Thyroid gland (tissue), 4 donors: Measurements from ENCODE around the gene TMPRSS5. TPM values are rescaled to one million over a fixed set of nuclear protein-coding genes. Genes with fewer than 3 reads are reported as not detected.

Experiments
- DNase-seq, 2 donors: peaks; one replicate each; pipeline ENCODE4 v3.0.0-alpha.2; 2019
- H3K27ac ChIP-seq, 3 donors: fragments of 200-600 bp; sonication (generic); 1 replicate in 2 of 3; 2 replicates in 1 of 3; pipeline ENCODE4 v1.5.1; 2016 to 2019; ENCODE audit warnings: mild to moderate bottlenecking in 1 of 3, moderate library complexity in 1 of 3
- H3K27me3 ChIP-seq: fragments of 200-600 bp; sonication (generic); one replicate; pipeline ENCODE4 v1.5.1; 2019
- H3K36me3 ChIP-seq, 2 donors: fragments of 200-600 bp; sonication (generic); one replicate each; pipeline ENCODE4 v1.5.1; 2016 to 2019
- H3K4me1 ChIP-seq, 2 donors: fragments of 200-600 bp; sonication (generic); one replicate each; pipeline ENCODE4 v1.5.1; 2017 to 2019
- H3K4me3 ChIP-seq, 3 donors: fragments of 200-600 bp; sonication (generic); replicated peaks in 1 of 3; 1 replicate in 2 of 3; 2 replicates in 1 of 3; pipeline ENCODE4 v1.5.1; 2016; ENCODE audit warnings: mild to moderate bottlenecking in 1 of 3
- H3K9me3 ChIP-seq: fragments of 200-600 bp; sonication (generic); one replicate; pipeline ENCODE4 v1.5.1; 2017
- POLR2A ChIP-seq, 2 donors: fragments of 450-650 bp; IDR thresholded peaks; one replicate each; pipeline ENCODE4 v1.6.1; 2017; ENCODE audit warnings: antibody characterized with exemption in 2 of 2, mild to moderate bottlenecking in 2 of 2, moderate library complexity in 1 of 2
- WGBS, 2 donors: methylation state at CpG; one replicate each; pipeline ENCODE4 v1.1.5; 2017; 5-methylcytosine and 5-hydroxymethylcytosine counted together
- intact Hi-C: fragments of 100-400 bp; cut with DNase I; formaldehyde crosslinking; loops from one replicate; pipeline ENCODE4 v1.15.1; 2023
- total RNA-seq, 4 donors: library from RNA; depleted of rRNA; stranded (reverse); fragments of >200 nt; gene quantifications; one replicate each; pipeline ENCODE4 v1.2.3, GENCODE V29; 2016
- TF ChIP-seq, protein P1 (sequence below), 6 experiments: fragments of 200-600 bp in 3 of 6; fragments of 450-650 bp in 3 of 6; sonication (generic) in 3 of 6; IDR thresholded peaks; one replicate each; pipeline ENCODE4 v1.5.1; 2016 to 2019; ENCODE audit warnings: antibody characterized with exemption in 6 of 6, mild to moderate bottlenecking in 2 of 6, inconsistent platforms in 1 of 6, moderate library complexity in 1 of 6

The TMPRSS5 gene
- total RNA-seq, 4 donors from 2014 or later: 0.40 to 0.59 (median 0.45) TPM; not detected in 1

DNA sequence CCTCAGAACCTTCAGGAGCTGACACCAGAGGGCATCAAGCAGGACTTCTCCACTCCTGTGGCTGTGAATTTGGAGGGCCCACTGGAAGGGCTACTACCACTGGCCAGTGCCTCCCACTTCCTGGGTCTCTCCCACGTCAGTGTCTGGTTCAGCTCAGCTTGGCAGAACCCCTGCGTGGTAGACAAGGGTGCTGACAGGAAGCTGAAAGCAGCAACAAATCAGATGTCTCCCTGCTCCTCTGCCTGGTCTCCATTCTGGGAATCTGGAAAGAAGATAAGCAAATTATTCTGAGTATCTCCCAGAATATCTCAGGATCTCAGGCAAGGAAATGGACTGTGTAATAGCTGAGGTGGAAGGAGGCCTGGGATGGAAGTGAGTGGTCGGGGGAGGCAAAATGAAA is 61.5 kb downstream of the TMPRSS5 start:
- 82 to 86% methylated on average over 3 of the region's 3 CpGs for WGBS, 2 donors
- Histone ChIP-seq H3K9me3 (no peaks in the 10 kb centered on the region), H3K36me3 (no peaks in the 10 kb centered on the region), H3K27me3 (no peaks in the 10 kb centered on the region), H3K4me3 (no peak overlapping the region), H3K4me1 (no peaks in the 10 kb centered on the region), H3K27ac (no peak overlapping the region)
- no peak for TF ChIP-seq POLR2A (IDR thresholded peaks at IDR 0.05)
- TF ChIP-seq, protein P1, sequence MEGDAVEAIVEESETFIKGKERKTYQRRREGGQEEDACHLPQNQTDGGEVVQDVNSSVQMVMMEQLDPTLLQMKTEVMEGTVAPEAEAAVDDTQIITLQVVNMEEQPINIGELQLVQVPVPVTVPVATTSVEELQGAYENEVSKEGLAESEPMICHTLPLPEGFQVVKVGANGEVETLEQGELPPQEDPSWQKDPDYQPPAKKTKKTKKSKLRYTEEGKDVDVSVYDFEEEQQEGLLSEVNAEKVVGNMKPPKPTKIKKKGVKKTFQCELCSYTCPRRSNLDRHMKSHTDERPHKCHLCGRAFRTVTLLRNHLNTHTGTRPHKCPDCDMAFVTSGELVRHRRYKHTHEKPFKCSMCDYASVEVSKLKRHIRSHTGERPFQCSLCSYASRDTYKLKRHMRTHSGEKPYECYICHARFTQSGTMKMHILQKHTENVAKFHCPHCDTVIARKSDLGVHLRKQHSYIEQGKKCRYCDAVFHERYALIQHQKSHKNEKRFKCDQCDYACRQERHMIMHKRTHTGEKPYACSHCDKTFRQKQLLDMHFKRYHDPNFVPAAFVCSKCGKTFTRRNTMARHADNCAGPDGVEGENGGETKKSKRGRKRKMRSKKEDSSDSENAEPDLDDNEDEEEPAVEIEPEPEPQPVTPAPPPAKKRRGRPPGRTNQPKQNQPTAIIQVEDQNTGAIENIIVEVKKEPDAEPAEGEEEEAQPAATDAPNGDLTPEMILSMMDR (IDR thresholded peaks at IDR 0.05): no peak
- intact Hi-C loops: no loop called here
- no peak for DNase-seq

- H3K9me3 ChIP-seq: no peaks in the 10 kb centered on the region
- no peaks in the 10 kb centered on the region for H3K36me3 ChIP-seq
- TF ChIP-seq POLR2A (IDR thresholded peaks at IDR 0.05): no peak
- TF ChIP-seq, protein P1 (IDR thresholded peaks at IDR 0.05): no peak
- no peak overlapping the region for H3K4me3 ChIP-seq
- no peaks in the 10 kb centered on the region for H3K27me3 ChIP-seq
- intact Hi-C loops: no loop called here
- WGBS, 2 donors: 69 to 76% methylated on average over 5 of the region's 5 CpGs
- no peak for DNase-seq
- H3K27ac ChIP-seq: no peak overlapping the region
- H3K4me1 ChIP-seq: no peaks in the 10 kb centered on the region
These were observed 62.4 kb downstream of the TMPRSS5 start for GRCh38 chr11:113643701-113644100.

DNA sequence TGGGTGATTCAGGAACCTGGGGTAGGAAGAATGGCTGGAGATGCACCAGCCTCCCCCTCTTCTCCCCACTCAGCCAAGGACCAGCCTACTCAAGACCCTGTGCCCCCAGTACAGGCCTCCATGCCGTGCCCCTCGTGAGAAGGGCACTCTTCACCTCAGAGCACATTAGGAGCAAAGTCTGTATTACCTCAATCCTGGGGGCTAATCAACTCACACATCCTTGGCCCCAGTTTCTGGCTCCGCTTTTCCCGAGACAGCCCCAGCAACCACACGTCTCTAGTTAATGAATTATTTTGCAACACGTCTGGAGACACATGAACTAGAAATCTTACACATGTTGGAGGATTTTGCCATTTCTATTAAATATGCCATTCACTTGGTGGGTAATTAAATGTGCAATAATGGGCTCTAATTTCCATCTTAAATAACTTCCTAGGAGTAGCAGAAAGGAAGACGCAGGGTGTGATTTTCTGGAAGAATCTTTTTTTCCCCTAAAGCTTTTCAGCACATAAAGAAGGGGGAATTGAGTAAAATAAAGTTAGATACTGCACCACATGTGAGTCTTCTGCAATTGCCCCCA is 63.0 kb downstream of the TMPRSS5 start:
- Histone ChIP-seq H3K27ac (no peak overlapping the region), H3K9me3 (no peaks in the 10 kb centered on the region), H3K36me3 (no peaks in the 10 kb centered on the region), H3K27me3 (no peaks in the 10 kb centered on the region), H3K4me3 (no peak overlapping the region), H3K4me1 (no peaks in the 10 kb centered on the region)
- intact Hi-C loops: no loop called here
- DNase-seq: no peak
- no peak for TF ChIP-seq POLR2A (IDR thresholded peaks at IDR 0.05)
- TF ChIP-seq, protein P1 (IDR thresholded peaks at IDR 0.05): no peak
- 82 to 84% methylated on average over 7 of the region's 7 CpGs for WGBS, 2 donors

DNA sequence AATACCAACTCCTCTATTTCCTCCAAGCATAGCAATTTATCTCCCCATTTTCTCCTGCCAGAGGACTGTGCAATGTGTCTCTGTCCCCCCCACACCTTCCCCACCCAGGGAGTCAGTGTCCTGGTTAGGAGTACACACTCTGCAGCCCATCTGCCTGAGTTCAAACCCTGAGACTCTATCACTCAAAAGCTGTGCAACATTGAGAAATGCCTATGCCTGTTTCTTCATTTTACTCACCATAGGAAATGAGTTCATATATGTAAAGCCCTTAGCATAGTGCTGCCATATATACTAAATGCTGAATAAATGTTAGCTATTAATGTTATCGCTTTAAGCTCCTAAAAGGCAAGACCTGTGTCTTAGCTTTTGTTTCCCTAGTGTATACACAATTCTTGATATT is 64.0 kb downstream of the TMPRSS5 start:
- no peak for DNase-seq
- Histone ChIP-seq H3K9me3 (no peaks in the 10 kb centered on the region), H3K27me3 (no peaks in the 10 kb centered on the region), H3K4me3 (no peak overlapping the region), H3K4me1 (no peaks in the 10 kb centered on the region), H3K27ac (no peak overlapping the region), H3K36me3 (no peaks in the 10 kb centered on the region)
- TF ChIP-seq, protein P1 (IDR thresholded peaks at IDR 0.05): no peak
- TF ChIP-seq POLR2A (IDR thresholded peaks at IDR 0.05): no peak
- intact Hi-C loops: no loop called here
- 95 to 97% methylated on average over 1 of the region's 1 CpG for whole genome bisulfite sequencing, 2 donors

DNA sequence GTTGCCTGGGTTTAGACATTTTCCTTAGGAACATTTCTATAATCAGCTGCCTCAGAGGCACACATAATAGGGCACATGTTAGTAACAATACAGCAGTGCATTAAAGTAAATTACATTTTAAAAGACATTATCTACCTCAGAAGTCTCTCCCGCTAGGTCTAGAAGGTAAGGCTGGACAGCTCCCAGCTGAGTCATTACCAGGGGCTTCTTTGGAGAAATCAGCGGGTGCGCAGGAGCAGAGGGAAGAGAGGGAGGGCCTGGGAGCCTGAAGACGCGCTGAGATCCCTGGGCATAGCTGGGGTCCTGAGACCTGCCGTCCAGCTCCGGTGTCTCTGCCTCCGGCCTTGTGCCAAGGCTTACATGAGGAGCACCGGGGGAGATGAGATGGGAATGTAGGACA is 67.7 kb downstream of the TMPRSS5 start:
- Histone ChIP-seq H3K27me3 (no peaks in the 10 kb centered on the region), H3K4me1 (no peaks in the 10 kb centered on the region), H3K27ac (no peak overlapping the region), H3K4me3 (no peak overlapping the region), H3K9me3 (no peaks in the 10 kb centered on the region), H3K36me3 (no peaks in the 10 kb centered on the region)
- intact Hi-C loops: no loop called here
- 79 to 81% methylated on average over 9 of the region's 9 CpGs for WGBS, 2 donors
- TF ChIP-seq, protein P1 (IDR thresholded peaks at IDR 0.05): no peak
- TF ChIP-seq POLR2A (IDR thresholded peaks at IDR 0.05): no peak
- DNase-seq: no peak
